ENCODE results near the gene MISP. TPM values are rescaled to one million over a fixed set of nuclear protein-coding genes. Genes with fewer than 3 reads are reported as not detected.

Gene MISP
- total RNA-seq, 2 experiments from 2014 or later, result not detected

DNA sequence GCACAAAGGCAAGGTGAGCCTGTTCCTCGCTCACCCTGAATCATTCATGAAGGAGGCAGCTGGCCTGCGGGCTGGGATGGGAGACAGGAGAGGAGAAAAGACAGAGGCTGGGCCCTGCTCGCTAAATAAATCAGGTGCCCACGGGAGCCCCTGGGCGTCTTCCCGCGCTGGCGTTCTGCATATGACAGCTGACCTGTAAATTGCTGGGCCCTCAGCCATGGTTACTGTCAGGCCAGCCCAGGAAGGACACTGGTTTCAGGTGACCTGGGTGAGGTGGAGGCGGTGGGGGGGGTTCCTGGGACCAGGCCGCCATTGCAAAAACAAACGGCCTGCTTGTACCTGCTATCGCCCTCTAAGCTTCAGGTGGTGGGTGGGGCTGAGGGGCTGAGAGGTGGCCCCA is 42.9 kb downstream of the MISP start:
- no peak for ATAC-seq
- ChIA-PET POLR2A (no interaction called here), CTCF (no interaction called here)
- TF ChIP-seq, protein P1, sequence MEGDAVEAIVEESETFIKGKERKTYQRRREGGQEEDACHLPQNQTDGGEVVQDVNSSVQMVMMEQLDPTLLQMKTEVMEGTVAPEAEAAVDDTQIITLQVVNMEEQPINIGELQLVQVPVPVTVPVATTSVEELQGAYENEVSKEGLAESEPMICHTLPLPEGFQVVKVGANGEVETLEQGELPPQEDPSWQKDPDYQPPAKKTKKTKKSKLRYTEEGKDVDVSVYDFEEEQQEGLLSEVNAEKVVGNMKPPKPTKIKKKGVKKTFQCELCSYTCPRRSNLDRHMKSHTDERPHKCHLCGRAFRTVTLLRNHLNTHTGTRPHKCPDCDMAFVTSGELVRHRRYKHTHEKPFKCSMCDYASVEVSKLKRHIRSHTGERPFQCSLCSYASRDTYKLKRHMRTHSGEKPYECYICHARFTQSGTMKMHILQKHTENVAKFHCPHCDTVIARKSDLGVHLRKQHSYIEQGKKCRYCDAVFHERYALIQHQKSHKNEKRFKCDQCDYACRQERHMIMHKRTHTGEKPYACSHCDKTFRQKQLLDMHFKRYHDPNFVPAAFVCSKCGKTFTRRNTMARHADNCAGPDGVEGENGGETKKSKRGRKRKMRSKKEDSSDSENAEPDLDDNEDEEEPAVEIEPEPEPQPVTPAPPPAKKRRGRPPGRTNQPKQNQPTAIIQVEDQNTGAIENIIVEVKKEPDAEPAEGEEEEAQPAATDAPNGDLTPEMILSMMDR (IDR thresholded peaks at IDR 0.05), result no peak
- H3K36me3 Mint-ChIP-seq (ENCODE audit: low read depth), result peaks cover 8% of the 10 kb centered on the region
- H3K4me1 Mint-ChIP-seq (ENCODE audit: low read depth), result no peaks in the 10 kb centered on the region
- intact Hi-C loops (cut with micrococcal nuclease), result no loop called here
- no peak overlapping the region for H3K27ac Mint-ChIP-seq
- peaks cover 2% of the 10 kb centered on the region for H3K27me3 Mint-ChIP-seq
- no peak overlapping the region for H3K4me3 Mint-ChIP-seq
- H3K9me3 Mint-ChIP-seq, result no peaks in the 10 kb centered on the region
- no peak for DNase-seq

DNA sequence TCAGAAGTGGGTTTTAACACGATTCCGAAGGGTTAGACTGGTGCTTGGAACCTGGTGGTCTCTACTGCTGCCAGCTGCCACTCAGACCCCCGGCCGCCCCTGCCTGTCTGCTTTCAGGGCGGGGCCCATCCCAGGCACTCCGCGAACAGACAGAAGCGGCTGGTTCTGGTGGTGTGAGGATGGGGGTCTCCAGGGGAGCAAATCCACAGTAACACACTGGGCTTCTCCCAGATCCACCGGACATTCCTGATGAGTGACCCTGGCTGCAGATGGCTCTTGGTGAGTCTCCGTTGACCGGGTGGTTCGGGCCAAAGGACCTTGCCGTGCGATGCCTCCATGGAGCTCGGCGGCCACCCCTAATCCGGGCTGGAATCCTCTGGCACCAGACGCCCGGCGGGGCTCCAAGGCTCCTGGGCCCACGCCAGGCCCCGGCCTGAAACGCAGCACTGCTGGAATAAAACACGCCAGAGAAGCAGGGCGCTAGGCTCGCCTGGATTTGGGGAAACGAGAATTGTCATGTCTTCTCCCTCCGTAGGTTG is 44.2 kb downstream of the MISP start:
- no peak overlapping the region for H3K4me3 Mint-ChIP-seq
- DNase-seq (no peak), ATAC-seq (no peak)
- H3K4me1 Mint-ChIP-seq (ENCODE audit: low read depth), result peaks cover 10% of the 10 kb centered on the region
- H3K9me3 Mint-ChIP-seq, result no peaks in the 10 kb centered on the region
- TF ChIP-seq, protein P1 (IDR thresholded peaks at IDR 0.05), result no peak
- peaks cover 22% of the 10 kb centered on the region for H3K36me3 Mint-ChIP-seq (ENCODE audit: low read depth)
- intact Hi-C loops (cut with micrococcal nuclease), result no loop called here
- no peaks in the 10 kb centered on the region for H3K27me3 Mint-ChIP-seq
- ChIA-PET POLR2A (interaction anchor here (0.6 to 0.8 kb wide), 2 partner anchors 9 to 265 kb away, joined by 3 read pairs; no protein-coding TSS in a partner anchor), CTCF (no interaction called here)
- H3K27ac Mint-ChIP-seq, result no peak overlapping the region

DNA sequence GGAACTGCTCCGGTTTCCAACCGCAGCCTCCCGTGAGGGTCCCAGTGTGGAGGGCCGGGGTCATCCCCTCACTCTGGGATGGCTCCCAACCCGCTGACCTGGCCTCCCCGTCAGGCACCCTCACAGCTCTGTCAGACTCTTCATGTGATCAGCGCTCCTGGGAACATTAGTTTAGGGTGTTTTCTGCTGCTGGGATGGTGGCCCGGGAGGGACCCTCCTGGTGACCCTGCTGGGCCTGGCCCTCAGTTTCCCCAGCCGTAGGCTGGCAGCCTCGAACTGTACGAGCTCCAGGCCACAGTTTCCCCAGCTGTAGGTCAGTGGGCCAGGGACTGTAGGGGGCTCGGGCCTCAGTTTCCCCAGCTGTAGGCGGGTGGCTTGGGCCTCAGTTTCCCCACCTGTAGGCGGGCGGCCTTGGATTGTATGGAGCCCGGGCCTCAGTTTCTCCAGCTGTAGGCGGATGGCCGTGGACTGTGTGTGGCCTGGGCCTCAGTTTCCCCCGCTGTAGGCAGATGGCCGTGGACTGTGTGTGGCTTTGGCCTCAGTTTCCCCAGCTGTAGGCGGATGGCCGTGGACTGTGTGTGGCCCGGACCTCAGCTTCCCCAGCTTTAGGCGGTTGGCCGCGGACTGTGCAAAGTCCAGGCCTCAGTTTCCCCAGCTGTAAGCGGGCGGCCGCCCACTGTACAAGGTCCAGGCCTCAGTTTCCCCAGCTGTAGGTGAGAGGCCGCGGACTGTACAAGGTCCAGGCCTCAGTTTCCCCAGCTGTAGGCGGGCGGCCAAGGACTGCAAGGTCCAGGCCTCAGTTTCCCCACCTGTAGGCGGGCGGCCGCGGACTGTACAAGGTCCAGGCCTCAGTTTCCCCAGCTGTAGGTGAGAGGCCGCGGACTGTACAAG is 45.0 kb downstream of the MISP start:
- H3K9me3 Mint-ChIP-seq, result no peaks in the 10 kb centered on the region
- peaks cover 16% of the 10 kb centered on the region for H3K4me1 Mint-ChIP-seq (ENCODE audit: low read depth)
- TF ChIP-seq, protein P1 (IDR thresholded peaks at IDR 0.05), result no peak
- no peaks in the 10 kb centered on the region for H3K27me3 Mint-ChIP-seq
- DNase-seq, result no peak
- peak overlapping the region; percentile 86 for H3K4me3 Mint-ChIP-seq
- ATAC-seq, result no peak
- intact Hi-C loops (cut with micrococcal nuclease), result no loop called here
- peaks cover 28% of the 10 kb centered on the region for H3K36me3 Mint-ChIP-seq (ENCODE audit: low read depth)
- ChIA-PET POLR2A (interaction anchor here (0.6 to 9.6 kb wide), 9 partner anchors 8 to 265 kb away, joined by 3 to 106 read pairs (median 3); no protein-coding TSS in a partner anchor), CTCF (interaction anchor here (0.9 to 1.1 kb wide), 2 partner anchors 28 to 231 kb away, joined by 3 to 4 read pairs; partner anchors contain the start of gene CNN2)
- no peak overlapping the region for H3K27ac Mint-ChIP-seq

DNA sequence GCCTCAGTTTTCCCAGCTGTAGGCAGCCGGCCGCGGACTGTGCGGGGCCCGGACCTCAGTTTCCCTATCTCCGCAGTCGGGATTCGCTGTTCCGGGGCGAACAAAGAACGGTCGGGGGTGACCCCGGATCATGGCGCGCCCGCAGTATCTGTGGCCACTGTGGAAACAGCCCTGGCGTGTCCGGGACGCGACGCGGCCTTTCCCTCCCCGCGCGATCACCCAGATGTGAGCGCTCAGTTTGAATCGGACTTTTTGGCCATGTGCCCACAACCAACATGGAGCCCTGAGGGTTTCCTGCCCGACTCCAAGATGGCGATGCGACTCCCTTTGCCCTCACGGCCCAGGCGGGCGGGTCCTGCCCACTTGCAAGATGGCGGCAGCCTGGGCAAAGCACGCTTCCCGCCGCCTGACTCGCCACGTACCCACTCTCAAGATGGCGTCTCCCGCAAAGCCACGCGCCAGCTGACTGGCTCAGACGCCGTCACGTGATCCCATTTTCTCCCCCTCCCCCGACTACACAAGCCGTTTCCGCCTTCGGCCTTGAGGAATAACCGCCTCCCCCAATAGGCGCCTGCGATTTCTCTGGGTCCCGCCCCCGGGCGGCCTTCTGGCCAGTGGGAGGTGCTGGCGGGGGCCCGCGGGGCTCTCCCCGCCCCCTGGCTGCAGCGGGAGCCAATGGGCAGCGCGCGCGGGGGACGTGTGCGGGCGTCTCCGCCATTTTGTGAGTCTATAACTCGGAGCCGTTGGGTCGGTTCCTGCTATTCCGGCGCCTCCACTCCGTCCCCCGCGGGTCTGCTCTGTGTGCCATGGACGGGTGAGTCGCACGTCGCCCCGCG is 46.0 kb downstream of the MISP start, which contains the start of gene PTBP1:
Gene PTBP1 (plus strand): TSS at position 761 of the 836 bp plus-strand sequence. CDS start 46 bp downstream, at position 807.
- ChIA-PET CTCF (interaction anchor here (0.9 to 1.1 kb wide), 2 partner anchors 29 to 230 kb away, joined by 3 to 4 read pairs; partner anchors contain the start of gene CNN2), POLR2A (interaction anchor here (0.6 to 9.6 kb wide), 7 partner anchors 12 to 188 kb away, joined by 3 to 106 read pairs (median 3); no protein-coding TSS in a partner anchor)
- Mint-ChIP-seq H3K36me3 (ENCODE audit: low read depth) (peaks cover 36% of the 10 kb centered on the region), H3K4me3 (peak within 1 kb of the TSS; percentile 88), H3K27ac (peak within 1 kb of the TSS; percentile 90), H3K27me3 (no peaks in the 10 kb centered on the region), H3K9me3 (no peaks in the 10 kb centered on the region), H3K4me1 (ENCODE audit: low read depth) (peaks cover 23% of the 10 kb centered on the region)
- ATAC-seq (peak; percentile 87), DNase-seq (peak; percentile 100)
- TF ChIP-seq, protein P1 (IDR thresholded peaks at IDR 0.05), result no peak
- intact Hi-C loops (cut with micrococcal nuclease), result no loop called here
